GM19239 (cell line): Measurements from ENCODE around the gene SPATA6.
"Not testable (repeated sequence)": the region's sequence is repeated elsewhere in the genome, so short reads cannot be mapped to it uniquely, and the experiment has no call there.

ENCODE experiments used
- DNase-seq: peaks from one replicate; pipeline ENCODE4 v3.0.0; 2011; ENCODE audit warnings: low spot score; ENCODE audit not compliant: insufficient read length
- FAIRE-seq: peaks from 2 replicates; lab custom pipeline; 2011; peaks lifted over from hg19 to GRCh38; lab: Jason Lieb, UNC

Gene SPATA6

DNA sequence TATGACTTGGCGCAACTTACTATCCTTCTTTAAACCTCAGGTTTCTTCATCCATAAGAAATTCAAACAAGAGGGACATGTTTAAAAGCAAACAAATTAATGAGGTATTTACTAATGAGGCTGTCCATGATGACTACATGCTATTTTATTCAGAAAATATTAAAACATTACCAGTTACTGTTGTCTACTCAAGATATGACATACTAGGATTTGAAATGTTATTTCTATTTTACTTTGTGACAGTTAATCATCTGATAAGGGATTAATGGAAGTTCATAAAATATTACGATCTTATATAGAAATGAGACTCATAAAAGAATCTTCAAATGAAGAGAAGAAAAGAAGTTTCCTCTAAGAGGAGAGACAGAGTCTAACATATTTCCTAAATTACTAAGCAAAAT lies 80.1 kb downstream of the SPATA6 start:
- FAIRE-seq, result no peak

DNA sequence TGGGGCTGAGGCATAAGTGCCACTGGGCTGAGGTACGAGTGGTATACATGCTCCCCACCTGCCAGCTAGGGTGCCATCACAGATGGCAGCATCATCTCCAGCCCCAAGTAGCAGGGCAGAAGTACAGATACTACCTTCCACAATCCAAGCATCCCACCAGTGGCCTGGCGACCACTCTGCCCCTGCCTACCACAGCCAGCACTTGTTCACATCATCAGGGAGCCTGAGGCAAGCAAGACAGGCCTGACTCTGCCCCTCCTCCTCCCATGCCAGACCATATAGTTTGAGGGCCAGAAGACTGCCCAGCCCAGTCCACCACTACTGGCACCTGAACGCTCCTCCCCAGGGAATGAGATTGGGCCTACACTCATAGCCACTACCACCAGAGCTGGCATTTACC lies 84.6 kb downstream of the SPATA6 start:
- no peak for DNase-seq
- FAIRE-seq, result no peak

More for the DNA sequence above, 80.1 kb downstream of the SPATA6 start:
- DNase-seq, result no peak

DNA sequence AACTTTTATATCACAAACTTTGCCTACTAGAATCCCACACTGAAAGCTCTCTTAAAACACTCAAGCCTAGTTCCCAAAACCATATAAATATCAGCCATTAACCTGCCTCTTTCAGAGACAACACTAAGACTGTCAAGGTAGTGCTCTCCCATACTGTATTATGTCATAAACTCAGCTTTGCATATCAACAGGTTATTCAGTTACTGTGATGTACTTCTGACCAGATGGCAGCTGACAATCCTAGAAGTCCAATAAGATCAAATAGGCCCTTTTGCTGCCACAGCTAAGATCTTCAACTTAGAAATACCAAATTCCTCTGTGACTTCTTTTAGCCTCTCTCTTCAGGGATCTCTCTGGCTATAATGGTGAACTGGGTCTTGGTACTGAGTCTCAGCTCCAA lies 97.2 kb downstream of the SPATA6 start:
- DNase-seq (no peak), FAIRE-seq (no peak)

- DNase-seq (no peak), FAIRE-seq (no peak)
Measured at GRCh38 chr1:48371598-48371997, 100.4 kb downstream of the SPATA6 start.

GRCh38 chr1:48362901-48363300 lies 109.1 kb downstream of the SPATA6 start:
- FAIRE-seq (no peak), DNase-seq (no peak)

DNA sequence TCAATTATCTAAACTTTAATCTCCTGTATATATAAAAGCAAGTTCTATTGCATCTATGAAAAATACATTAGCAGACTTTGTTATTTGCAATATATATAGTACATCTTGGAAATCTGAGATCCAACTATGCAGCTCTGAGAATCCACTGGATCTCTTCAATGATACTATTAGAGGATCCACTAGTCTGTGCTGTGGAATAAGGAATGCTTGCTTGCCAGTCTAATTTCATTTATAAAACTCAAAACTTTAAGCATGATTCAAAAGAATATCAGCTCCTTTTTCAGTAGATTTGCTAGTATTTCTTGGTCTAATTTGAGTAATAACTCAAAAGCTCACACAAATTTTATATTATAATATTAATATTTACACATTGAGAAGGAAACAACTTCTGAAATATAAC lies 115.1 kb downstream of the SPATA6 start:
- no peak for DNase-seq
- no peak for FAIRE-seq

DNA sequence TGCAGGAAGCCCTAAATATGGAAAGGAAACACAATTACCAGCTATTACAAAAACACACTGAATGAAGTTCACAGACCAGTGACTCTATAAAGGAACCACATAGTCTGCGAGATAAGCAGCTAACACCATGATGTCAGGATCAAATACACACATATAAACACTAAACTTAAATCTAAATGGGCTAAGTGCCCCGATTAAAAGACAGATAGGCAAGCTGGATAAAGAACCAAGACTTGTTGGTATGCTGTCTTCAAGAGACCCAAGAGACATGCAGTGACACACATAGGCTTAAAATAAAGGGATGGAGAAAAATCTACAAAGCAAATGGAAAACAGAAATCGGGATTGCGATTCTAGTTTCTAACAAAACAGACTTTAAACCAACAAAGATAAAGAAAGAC lies 127.6 kb downstream of the SPATA6 start:
- no peak for DNase-seq
- no peak for FAIRE-seq

- DNase-seq (no peak), FAIRE-seq (no peak)
Measured at GRCh38 chr1:48341221-48341620, 130.8 kb downstream of the SPATA6 start.

GRCh38 chr1:48338257-48338656 lies 133.7 kb downstream of the SPATA6 start:
- DNase-seq, result no peak
- no peak for FAIRE-seq

GRCh38 chr1:48333316-48333715 lies 138.7 kb downstream of the SPATA6 start:
- FAIRE-seq (no peak), DNase-seq (no peak)

DNA sequence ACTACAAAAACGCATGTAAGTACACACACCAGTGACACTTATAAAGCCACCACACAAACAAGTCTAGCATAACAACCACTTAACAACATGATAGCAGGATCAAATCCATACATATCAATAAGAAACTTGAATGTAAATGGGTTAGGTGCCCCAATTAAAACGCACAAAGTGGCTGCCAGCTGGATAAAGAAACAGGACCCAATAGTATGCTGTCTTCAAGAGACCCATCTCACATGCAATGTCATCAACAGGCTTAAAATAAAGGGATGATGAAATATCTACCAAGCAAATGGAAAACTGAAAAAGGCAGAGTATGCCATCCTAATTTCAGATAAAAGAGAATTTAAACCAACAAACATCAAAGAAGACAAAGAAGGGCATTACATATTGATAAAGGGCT lies 139.9 kb downstream of the SPATA6 start:
- DNase-seq (no peak), FAIRE-seq (no peak)

DNA sequence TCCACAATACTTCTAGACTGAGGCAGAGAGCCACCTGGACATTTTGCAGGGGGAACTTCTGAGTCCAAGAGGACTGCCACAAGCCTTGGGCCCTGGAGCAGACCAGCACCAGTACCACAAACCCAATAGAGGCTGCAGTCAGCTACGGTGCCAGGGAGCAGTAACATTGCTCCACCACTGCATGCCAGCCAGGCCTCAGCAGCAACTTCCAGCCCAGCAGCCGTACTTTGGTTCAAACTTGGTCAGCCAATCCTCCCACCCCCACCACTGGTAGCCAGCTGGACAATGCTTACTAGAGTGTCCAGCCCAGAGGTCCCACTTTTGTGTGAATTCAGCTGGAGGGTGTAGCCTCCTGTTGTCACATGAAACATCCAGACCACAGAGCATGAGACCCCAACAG lies 142.1 kb downstream of the SPATA6 start:
- no peak for DNase-seq
- no peak for FAIRE-seq

DNA sequence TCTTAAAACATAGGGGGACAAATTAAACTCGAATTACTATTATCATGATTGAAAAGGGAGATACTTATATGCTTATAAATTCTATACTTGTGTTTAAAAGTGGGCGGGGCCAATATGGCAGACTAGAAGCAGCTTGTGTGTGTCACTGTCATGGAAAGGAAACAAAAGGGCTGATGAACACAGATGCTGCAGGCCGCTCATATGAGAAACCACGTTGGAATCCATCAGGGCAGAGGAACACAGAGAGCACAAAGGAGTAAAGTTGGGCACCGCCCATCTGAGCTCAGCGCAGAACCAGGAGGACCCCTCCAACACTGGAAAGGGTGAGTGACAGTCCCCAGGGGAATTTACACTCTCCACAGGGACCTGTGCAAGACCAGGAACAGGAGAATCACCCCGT lies 142.5 kb downstream of the SPATA6 start:
- DNase-seq (no peak), FAIRE-seq (no peak)

- not testable (repeated sequence) for FAIRE-seq
Measured at GRCh38 chr1:48311829-48312228, 160.2 kb downstream of the SPATA6 start.

DNA sequence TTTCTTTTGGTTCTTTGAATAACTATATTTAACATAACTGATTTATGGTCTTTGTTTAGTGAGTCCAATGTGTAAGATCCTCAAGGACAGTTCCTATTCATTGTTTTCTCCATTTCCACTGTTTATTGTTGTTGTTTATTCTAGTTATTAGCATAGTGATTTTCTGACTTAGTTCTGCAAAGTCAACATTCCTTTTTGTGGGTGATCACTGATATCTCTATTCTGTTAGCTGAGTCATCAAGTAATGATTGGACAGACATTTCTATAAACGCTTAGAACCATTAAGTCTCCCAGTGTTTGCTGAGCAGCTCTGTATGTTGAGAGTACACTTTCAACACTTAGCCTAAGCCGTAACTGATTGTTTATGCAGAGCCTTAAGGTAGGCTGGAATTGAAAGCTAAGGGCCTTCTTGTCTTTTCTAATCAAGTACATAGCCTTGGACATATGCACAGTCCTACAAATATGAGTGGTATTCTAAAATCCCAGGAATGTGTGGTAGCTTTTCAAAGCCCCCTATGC lies 162.4 kb downstream of the SPATA6 start:
- FAIRE-seq (no peak), DNase-seq (no peak)

More at GRCh38 chr1:48311829-48312228, 160.2 kb downstream of the SPATA6 start:
- not testable (repeated sequence) for DNase-seq

DNA sequence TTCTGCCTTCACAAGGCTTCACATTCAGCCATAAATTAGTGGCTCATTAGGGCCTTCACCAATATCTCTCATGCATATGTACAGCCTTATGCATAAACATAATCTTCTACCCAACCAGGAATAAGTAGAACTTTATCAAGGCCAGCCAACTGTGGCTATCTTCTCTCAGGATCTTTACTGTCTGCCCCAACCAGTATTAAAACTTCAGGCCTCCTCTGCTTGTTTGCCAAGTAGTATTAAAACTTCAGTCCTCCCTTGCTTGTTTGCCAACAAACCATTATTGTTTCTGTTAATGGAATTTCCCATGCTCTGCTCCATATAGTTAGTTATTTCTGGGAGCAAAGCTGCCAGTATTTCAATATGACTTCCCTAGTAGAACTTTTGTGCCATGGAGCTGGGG lies 169.4 kb downstream of the SPATA6 start:
- DNase-seq (no peak), FAIRE-seq (no peak)

- FAIRE-seq, result no peak
- DNase-seq, result no peak
Measured at GRCh38 chr1:48294656-48295055, 177.3 kb downstream of the SPATA6 start.

DNA sequence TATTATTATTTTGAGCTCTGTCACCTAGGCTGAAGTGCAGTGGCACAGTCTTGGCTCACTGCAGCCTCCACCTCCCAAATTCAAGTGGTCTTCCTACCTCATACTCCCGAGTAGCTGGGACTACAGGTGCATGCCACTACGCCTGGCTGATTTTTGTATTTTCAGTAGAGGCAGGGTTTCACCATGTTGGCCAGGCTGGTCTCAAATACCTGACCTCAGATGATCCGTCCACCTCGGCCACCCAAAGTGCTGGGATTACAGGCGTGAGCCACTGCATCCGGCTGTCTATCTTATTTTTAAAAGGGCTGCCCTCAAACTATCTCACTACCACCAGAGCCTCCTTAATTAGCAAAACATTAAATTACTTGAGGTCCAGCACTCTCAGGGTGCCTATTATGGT lies 177.9 kb downstream of the SPATA6 start:
- FAIRE-seq, DNase-seq: not testable (repeated sequence)

- FAIRE-seq (no peak), DNase-seq (no peak)
Measured at GRCh38 chr1:48292706-48293105, 179.3 kb downstream of the SPATA6 start.

DNA sequence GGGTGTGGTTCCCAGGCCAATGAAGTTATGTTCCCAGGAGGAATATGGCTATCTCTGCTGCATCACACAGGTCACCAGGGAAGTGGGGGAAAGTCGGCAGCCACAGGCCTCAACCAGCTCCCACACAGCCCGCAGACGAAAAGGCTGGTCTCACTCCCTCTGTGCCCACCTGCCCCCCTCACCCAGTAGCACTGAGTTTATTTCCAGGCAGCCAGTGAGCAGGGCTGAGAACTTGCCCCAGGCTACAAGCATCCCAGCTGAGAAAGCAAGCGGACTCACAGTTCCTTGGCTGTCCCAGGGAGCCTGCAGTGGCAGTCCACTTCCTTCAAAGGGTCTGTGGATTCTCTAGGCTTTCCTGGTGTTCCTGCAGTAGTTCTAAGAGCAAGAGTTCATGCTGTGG lies 180.6 kb downstream of the SPATA6 start:
- no peak for FAIRE-seq
- DNase-seq, result no peak

DNA sequence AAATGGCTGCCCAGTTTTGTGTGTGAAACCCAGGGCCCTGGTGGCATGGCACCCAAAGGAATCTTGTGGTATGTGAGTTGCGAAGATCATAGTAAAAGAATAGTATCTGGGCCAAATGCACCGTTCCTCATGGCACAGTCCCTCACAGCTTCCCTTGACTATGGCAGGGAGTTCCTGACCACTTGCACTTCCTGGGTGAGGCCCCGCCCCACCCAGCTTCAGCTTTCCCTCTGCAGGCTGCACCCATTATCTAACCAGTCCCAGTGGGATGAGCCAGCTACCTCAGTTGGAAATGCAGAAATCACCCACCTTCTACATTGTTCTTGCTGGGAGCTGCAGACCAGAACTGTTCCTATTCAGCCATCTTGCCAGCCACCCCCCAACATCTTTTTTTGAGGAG lies 186.5 kb downstream of the SPATA6 start:
- DNase-seq (no peak), FAIRE-seq (no peak)

GRCh38 chr1:48284696-48285420 lies 187.1 kb downstream of the SPATA6 start:
- FAIRE-seq, DNase-seq: not testable (repeated sequence)
